GM23338 (cell line): Measurements from ENCODE around the gene LSM14A. TPM values are rescaled to one million over a fixed set of nuclear protein-coding genes. Genes with fewer than 3 reads are reported as not detected.

Experiments
- ATAC-seq: fragments of 200-7000 bp; cut with Tn5 transposase; 3 replicates; pipeline ENCODE4 v1.9.1; 2020
- DNase-seq: peaks from one replicate; pipeline ENCODE4 v3.0.0-alpha.2; 2015; ENCODE audit warnings: low spot score
- H2AFZ ChIP-seq: fragments of 200-600 bp; sonication (generic); 2 replicates; pipeline ENCODE4 v1.8.0; 2016; ENCODE audit warnings: antibody characterized with exemption, mild to moderate bottlenecking, moderate library complexity
- H3F3A ChIP-seq: fragments of 200-600 bp; sonication (generic); replicated peaks from 2 replicates; pipeline ENCODE4 v1.8.0; 2017; ENCODE audit warnings: antibody characterized with exemption, mixed run types, low read depth
- H3K27ac ChIP-seq: fragments of 200-600 bp; sonication (generic); 2 replicates; pipeline ENCODE4 v1.6.1; 2016; ENCODE audit warnings: low read depth
- H3K27me3 ChIP-seq: fragments of 200-600 bp; sonication (generic); 2 replicates; pipeline ENCODE4 v1.8.0; 2016; ENCODE audit warnings: mild to moderate bottlenecking, mixed run types, moderate library complexity; ENCODE audit not compliant: insufficient read depth
- H3K36me3 ChIP-seq: fragments of 200-600 bp; sonication (generic); 2 replicates; pipeline ENCODE4 v1.8.0; 2016; ENCODE audit warnings: mild to moderate bottlenecking; ENCODE audit not compliant: insufficient read depth
- H3K4me1 ChIP-seq: fragments of 200-600 bp; sonication (generic); 2 replicates; pipeline ENCODE4 v1.8.0; 2016; ENCODE audit warnings: mild to moderate bottlenecking, moderate library complexity; ENCODE audit not compliant: insufficient read depth
- H3K4me2 ChIP-seq: fragments of 200-600 bp; sonication (generic); 2 replicates; pipeline ENCODE4 v1.7.1; 2017; ENCODE audit warnings: mixed run types
- H3K4me3 ChIP-seq: fragments of 200-600 bp; sonication (generic); 2 replicates; pipeline ENCODE4 v1.6.1; 2016; ENCODE audit warnings: mixed run types
- H3K79me2 ChIP-seq: fragments of 200-600 bp; sonication (generic); replicated peaks from 2 replicates; pipeline ENCODE4 v1.8.0; 2017; ENCODE audit warnings: mild to moderate bottlenecking; ENCODE audit not compliant: insufficient read depth
- H3K9me2 ChIP-seq: fragments of 200-600 bp; sonication (generic); 2 replicates; pipeline ENCODE4 v1.8.0; 2017; ENCODE audit not compliant: insufficient read depth
- H4K20me1 ChIP-seq: fragments of 200-600 bp; sonication (generic); replicated peaks from 2 replicates; pipeline ENCODE4 v1.8.0; 2017; ENCODE audit warnings: mild to moderate bottlenecking; ENCODE audit not compliant: insufficient read depth
- H3K27ac Mint-ChIP-seq: 2 replicates; pipeline ENCODE4 v1.8.0; 2020; ENCODE audit warnings: inconsistent platforms, mild to moderate bottlenecking, moderate library complexity, mixed read lengths
- H3K27me3 Mint-ChIP-seq: 3 replicates; pipeline ENCODE4 v1.8.0; 2022; ENCODE audit warnings: low read depth, mild to moderate bottlenecking, moderate library complexity, mixed read lengths, inconsistent platforms; ENCODE audit not compliant: insufficient read depth, poor library complexity
- H3K36me3 Mint-ChIP-seq: 3 replicates; pipeline ENCODE4 v1.8.0; 2021; ENCODE audit warnings: low read depth, mild to moderate bottlenecking, inconsistent platforms, moderate library complexity, mixed read lengths
- H3K4me1 Mint-ChIP-seq: 3 replicates; pipeline ENCODE4 v1.8.0; 2020; ENCODE audit warnings: mild to moderate bottlenecking, inconsistent platforms, mixed read lengths
- H3K4me3 Mint-ChIP-seq: 3 replicates; pipeline ENCODE4 v1.8.0; 2021; ENCODE audit warnings: moderate library complexity, mild to moderate bottlenecking, inconsistent platforms, mixed read lengths
- H3K9me3 Mint-ChIP-seq: 3 replicates; pipeline ENCODE4 v1.8.0; 2020; ENCODE audit warnings: moderate library complexity, mild to moderate bottlenecking, inconsistent platforms, mixed read lengths
- CREB1 ChIP-seq: fragments of 250-450 bp; sonication (Bioruptor Pico); IDR thresholded peaks from 2 replicates; pipeline ENCODE4 v1.5.0; 2020; ENCODE audit warnings: low read depth, mild to moderate bottlenecking, moderate library complexity
- EZH2 ChIP-seq: fragments of 200-600 bp; sonication (generic); IDR thresholded peaks from one replicate; pipeline ENCODE4 v1.8.0; 2017; ENCODE audit warnings: antibody characterized with exemption, mild to moderate bottlenecking, low read depth; ENCODE audit not compliant: unreplicated experiment
- JUNB ChIP-seq: IDR thresholded peaks from one replicate; pipeline ENCODE4 v1.6.1; 2016; ENCODE audit warnings: antibody characterized with exemption; ENCODE audit not compliant: unreplicated experiment
- POLR2AphosphoS5 ChIP-seq: IDR thresholded peaks from 2 replicates; pipeline ENCODE4 v1.6.1; 2016; ENCODE audit warnings: antibody characterized with exemption, low read depth
- STAT1 ChIP-seq: IDR thresholded peaks from one replicate; pipeline ENCODE4 v1.6.1; 2016; ENCODE audit warnings: antibody characterized with exemption; ENCODE audit not compliant: unreplicated experiment
- ZNF114 ChIP-seq: fragments of 250-450 bp; sonication (Bioruptor Pico); IDR thresholded peaks from 2 replicates; pipeline ENCODE4 v1.5.0; 2020; ENCODE audit warnings: mild to moderate bottlenecking, moderate library complexity
- ZNF331 ChIP-seq: fragments of 250-450 bp; sonication (Bioruptor Pico); IDR thresholded peaks from 2 replicates; pipeline ENCODE4 v1.5.0; 2020; ENCODE audit warnings: low read depth, mild to moderate bottlenecking, moderate library complexity
- ZNF462 ChIP-seq: fragments of 250-450 bp; sonication (Bioruptor Pico); IDR thresholded peaks from 2 replicates; pipeline ENCODE4 v1.5.0; 2020; ENCODE audit warnings: mild to moderate bottlenecking, moderate library complexity
- polyA plus RNA-seq: library from polyadenylated mRNA; unstranded; fragments of >200 nt; fragmentation: Nextera tagmentation; extraction: Ambion mirVana; gene quantifications from 2 replicates; pipeline ENCODE4 v1.2.1, GENCODE V29; 2016
- total RNA-seq: library from RNA; depleted of rRNA; stranded (reverse); fragments of >200 nt; shearing (Covaris generic); gene quantifications from 2 replicates; pipeline ENCODE4 v1.2.3, GENCODE V29; 2014
- TF ChIP-seq, protein P1 (sequence below), 2 experiments: fragments of 200-600 bp in 1 of 2; sonication (generic) in 1 of 2; conservative IDR thresholded peaks; 2 replicates each; pipeline versions ENCODE4 v1.5.1 to v1.6.1; 2016 to 2017; ENCODE audit warnings: antibody characterized with exemption in 2 of 2, low read depth in 2 of 2, mild to moderate bottlenecking in 2 of 2, moderate library complexity in 1 of 2

Gene LSM14A
- total and polyA plus RNA-seq, 2 experiments from 2014 or later, result 109 to 166 TPM

- TF ChIP-seq ZNF462 (CRISPR knock-in tag) (no peak), ZNF331 (CRISPR knock-in tag) (no peak), CREB1 (CRISPR knock-in tag) (no peak)
These were observed 21.7 kb upstream of the LSM14A start (continued) for GRCh38 chr19:34150558-34150957.

DNA sequence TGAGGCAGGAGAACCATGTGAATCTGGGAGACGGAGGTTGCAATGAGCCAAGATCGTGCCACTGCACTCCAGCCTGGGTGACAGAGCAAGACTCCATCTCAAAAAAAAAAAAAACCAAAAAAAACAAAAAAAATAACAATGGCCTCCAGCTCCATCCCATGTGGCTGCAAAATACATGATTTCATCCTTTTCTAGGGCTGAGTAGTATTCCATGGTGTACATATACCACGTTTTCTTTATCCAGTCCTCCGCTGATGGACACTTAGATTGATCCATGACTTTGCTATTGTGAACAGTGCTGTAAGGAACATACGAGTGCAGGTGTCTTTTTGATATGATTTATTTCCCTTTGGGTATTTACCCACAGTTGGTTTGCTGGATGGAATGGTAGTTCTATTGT lies 20.9 kb upstream of the LSM14A start:
- H3K9me2 ChIP-seq, result no peaks in the 10 kb centered on the region
- no peak for DNase-seq
- TF ChIP-seq ZNF462 (CRISPR knock-in tag), result no peak
- TF ChIP-seq, protein P1, sequence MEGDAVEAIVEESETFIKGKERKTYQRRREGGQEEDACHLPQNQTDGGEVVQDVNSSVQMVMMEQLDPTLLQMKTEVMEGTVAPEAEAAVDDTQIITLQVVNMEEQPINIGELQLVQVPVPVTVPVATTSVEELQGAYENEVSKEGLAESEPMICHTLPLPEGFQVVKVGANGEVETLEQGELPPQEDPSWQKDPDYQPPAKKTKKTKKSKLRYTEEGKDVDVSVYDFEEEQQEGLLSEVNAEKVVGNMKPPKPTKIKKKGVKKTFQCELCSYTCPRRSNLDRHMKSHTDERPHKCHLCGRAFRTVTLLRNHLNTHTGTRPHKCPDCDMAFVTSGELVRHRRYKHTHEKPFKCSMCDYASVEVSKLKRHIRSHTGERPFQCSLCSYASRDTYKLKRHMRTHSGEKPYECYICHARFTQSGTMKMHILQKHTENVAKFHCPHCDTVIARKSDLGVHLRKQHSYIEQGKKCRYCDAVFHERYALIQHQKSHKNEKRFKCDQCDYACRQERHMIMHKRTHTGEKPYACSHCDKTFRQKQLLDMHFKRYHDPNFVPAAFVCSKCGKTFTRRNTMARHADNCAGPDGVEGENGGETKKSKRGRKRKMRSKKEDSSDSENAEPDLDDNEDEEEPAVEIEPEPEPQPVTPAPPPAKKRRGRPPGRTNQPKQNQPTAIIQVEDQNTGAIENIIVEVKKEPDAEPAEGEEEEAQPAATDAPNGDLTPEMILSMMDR (conservative IDR thresholded peaks at IDR 0.05; ENCODE audit: low read depth in 2 of 2), result no peak
- TF ChIP-seq STAT1, result no peak
- TF ChIP-seq POLR2AphosphoS5, result no peak
- no peak for TF ChIP-seq JUNB
- no peak for TF ChIP-seq EZH2
- no peak for TF ChIP-seq CREB1 (CRISPR knock-in tag)
- TF ChIP-seq ZNF114, result no peak

More for the DNA sequence above, 20.9 kb upstream of the LSM14A start:
- no peaks in the 10 kb centered on the region for H3K36me3 Mint-ChIP-seq
- no peak overlapping the region for H3K27ac Mint-ChIP-seq
- ATAC-seq, result no peak
- H3K4me2 ChIP-seq, result no peak overlapping the region
- H3K36me3 ChIP-seq, result no peaks in the 10 kb centered on the region
- no peaks in the 10 kb centered on the region for H3K9me3 Mint-ChIP-seq
- no peaks in the 10 kb centered on the region for H3K4me1 ChIP-seq
- no peaks in the 10 kb centered on the region for H3K79me2 ChIP-seq
- H3K27me3 Mint-ChIP-seq, result peaks cover 1% of the 10 kb centered on the region
- H3K4me1 Mint-ChIP-seq, result no peaks in the 10 kb centered on the region
- H3K27ac ChIP-seq, result no peak overlapping the region
- H2AFZ ChIP-seq, result no peak overlapping the region
- H4K20me1 ChIP-seq, result no peaks in the 10 kb centered on the region
- H3K4me3 Mint-ChIP-seq, result no peak overlapping the region
- H3K4me3 ChIP-seq, result no peak overlapping the region
- no peaks in the 10 kb centered on the region for H3K27me3 ChIP-seq
- H3F3A ChIP-seq, result no peaks in the 10 kb centered on the region
